Measurements from ENCODE around the gene BHLHE41. TPM values are rescaled to one million over a fixed set of nuclear protein-coding genes. Genes with fewer than 3 reads are reported as not detected.

Gene BHLHE41
- total and polyA plus RNA-seq, 3 experiments from 2014 or later, result not detected

DNA sequence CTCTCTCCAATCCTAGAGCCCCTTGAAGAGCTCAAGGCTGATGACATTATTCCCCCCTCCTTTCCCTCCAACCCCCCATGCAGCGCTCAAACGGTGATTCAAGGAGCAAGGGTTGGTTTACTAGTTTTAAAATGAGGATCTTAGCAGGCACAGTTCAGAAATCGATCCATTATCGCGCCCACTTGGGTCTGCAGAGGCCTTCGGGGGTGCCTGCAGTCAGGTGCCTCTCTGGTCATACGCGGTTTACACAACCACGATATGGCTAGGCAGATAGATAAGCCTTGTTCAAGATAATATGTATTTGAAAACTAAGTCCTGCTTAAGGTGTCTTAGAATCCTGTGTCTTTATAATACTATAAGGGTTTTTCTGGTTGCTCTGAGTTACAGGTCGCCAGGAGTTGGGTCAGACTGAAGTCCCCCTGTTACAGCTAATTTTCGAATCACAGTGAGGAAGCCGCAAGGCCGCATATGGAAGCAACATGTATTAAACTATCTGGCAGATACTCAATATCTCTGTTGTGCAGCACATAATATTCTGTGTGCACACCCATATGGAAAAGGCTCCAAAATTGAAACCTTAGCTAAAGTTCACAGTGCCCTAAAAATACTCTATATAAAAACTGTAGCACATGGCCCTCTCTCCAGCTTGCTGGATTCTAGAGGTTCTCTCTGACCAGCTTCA, 10.0 kb downstream of the BHLHE41 start:
- CTCF ChIA-PET, result no interaction called here
- no peak for DNase-seq
- peaks cover 48 to 80% of the 10 kb centered on the region in 2 donors for H3K27me3 Mint-ChIP-seq
- no peaks in the 10 kb centered on the region for H3K36me3 Mint-ChIP-seq
- Histone ChIP-seq H3K36me3 (ENCODE audit: insufficient read depth, low read length) (no peaks in the 10 kb centered on the region), H3K27ac (ENCODE audit: low read depth, low read length) (no peak overlapping the region), H3K9me3 (ENCODE audit: low read length) (no peaks in the 10 kb centered on the region), H3K27me3 (ENCODE audit: insufficient read depth, low read length, poor library complexity, severe bottlenecking) (no peaks in the 10 kb centered on the region), H3K4me3 (ENCODE audit: low read length) (peak overlapping the region; percentile 59), H3K4me1 (ENCODE audit: insufficient read depth, low read length) (peaks cover 4% of the 10 kb centered on the region)
- peak overlapping the region in 1 of 8 donors; percentile 28 for H3K27ac Mint-ChIP-seq
- peak overlapping the region; percentile 50 to 84 (median 62) for H3K4me3 Mint-ChIP-seq
- POLR2A ChIA-PET, result interaction anchor here (0.6 to 1.4 kb wide), 2 partner anchors 9 to 702 kb away, joined by 5 to 10 read pairs; no protein-coding TSS in a partner anchor
- peaks cover 8 to 13% (median 10%) of the 10 kb centered on the region in 3 donors for H3K4me1 Mint-ChIP-seq
- no peaks in the 10 kb centered on the region for H3K9me3 Mint-ChIP-seq

DNA sequence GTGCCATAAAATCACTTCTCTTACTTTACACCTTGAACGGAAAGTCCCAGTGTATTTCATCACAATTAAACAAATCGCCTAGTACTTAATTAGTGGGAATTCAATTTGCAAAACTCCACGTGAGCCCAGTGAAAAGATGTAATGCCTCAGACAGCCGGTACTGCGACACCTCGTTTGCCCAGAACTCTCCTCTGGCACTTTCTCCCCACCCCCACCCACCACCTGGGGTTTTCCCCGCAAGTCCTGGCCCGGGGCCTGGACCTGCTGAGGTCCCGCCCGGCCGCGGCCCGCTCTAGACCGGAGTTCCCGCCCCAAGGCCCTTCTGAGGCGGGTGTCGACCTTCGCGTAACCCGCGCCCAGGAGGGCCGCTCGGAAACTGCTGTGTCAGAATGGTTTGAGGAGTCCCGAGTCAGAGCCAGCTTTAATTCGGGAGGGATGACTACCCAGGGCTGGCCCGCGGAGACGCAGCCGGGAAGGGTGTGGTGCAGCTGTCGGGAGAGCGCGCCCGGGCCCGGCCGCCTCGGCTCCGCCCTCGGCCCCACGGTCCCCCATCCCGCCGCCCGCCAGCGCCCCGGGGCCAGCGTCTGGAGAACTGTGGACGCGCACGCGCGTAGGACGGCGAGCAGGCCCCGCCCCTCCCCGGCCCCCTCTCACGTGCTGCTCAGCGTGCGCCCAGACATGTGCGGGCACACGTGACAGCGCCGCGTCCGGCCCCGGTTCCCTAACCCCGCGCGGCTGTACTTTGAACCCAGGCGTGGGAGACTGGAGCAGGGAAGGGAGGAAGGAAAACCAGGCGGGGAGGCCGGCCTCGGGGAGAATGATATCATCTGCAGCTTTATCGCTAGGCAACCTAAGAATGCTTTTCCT, 10.8 kb downstream of the BHLHE41 start:
- H3K4me3 Mint-ChIP-seq, result peak overlapping the region; percentile 61 to 87 (median 69)
- POLR2A ChIA-PET, result interaction anchor here (0.6 to 1.4 kb wide), 2 partner anchors 10 to 703 kb away, joined by 5 to 10 read pairs; no protein-coding TSS in a partner anchor
- peak; percentile 26 to 69 (median 43) for DNase-seq
- Histone ChIP-seq H3K27me3 (ENCODE audit: insufficient read depth, low read length, poor library complexity, severe bottlenecking) (no peaks in the 10 kb centered on the region), H3K4me1 (ENCODE audit: insufficient read depth, low read length) (peaks cover 4% of the 10 kb centered on the region), H3K9me3 (ENCODE audit: low read length) (no peaks in the 10 kb centered on the region), H3K36me3 (ENCODE audit: insufficient read depth, low read length) (no peaks in the 10 kb centered on the region), H3K4me3 (ENCODE audit: low read length) (peak overlapping the region; percentile 59), H3K27ac (ENCODE audit: low read depth, low read length) (no peak overlapping the region)
- H3K27ac Mint-ChIP-seq, result peak overlapping the region in 3 of 8 donors; percentile 11 to 52 (median 28)
- H3K36me3 Mint-ChIP-seq, result no peaks in the 10 kb centered on the region
- peaks cover 8 to 13% (median 10%) of the 10 kb centered on the region in 3 donors for H3K4me1 Mint-ChIP-seq
- CTCF ChIA-PET, result no interaction called here
- H3K9me3 Mint-ChIP-seq, result no peaks in the 10 kb centered on the region
- H3K27me3 Mint-ChIP-seq, result peaks cover 44 to 72% of the 10 kb centered on the region in 2 donors

DNA sequence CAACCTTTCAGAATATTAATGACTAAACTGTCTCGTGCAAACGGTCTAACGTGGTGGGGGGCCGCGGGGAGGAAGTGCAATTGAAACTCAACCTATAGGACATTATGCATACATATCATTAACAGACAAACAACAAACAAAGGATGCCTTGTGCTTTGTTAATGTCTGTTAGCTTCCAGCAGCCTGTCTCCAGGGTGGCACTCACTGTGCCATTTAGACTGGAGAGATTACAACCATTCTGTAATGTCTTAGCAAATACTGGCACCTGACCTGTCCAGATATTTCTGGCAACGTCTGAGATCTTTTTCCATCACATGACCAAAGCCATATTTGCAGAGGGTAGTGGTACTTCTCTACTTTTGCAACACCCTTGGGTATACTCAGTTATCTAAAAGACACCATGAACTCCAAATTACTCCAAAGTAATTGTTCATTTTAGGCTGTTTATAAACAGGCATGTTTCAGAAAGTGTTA, 11.6 kb downstream of the BHLHE41 start:
- H3K27ac ChIP-seq (ENCODE audit: low read depth, low read length), result no peak overlapping the region
- H3K9me3 ChIP-seq (ENCODE audit: low read length), result no peaks in the 10 kb centered on the region
- peaks cover 41 to 67% of the 10 kb centered on the region in 2 donors for H3K27me3 Mint-ChIP-seq
- ChIA-PET CTCF (no interaction called here), POLR2A (no interaction called here)
- H3K4me1 ChIP-seq (ENCODE audit: insufficient read depth, low read length), result peaks cover 4% of the 10 kb centered on the region
- peak overlapping the region in 5 of 7 donors; percentile 39 to 87 (median 69) for H3K4me3 Mint-ChIP-seq
- no peaks in the 10 kb centered on the region for H3K9me3 Mint-ChIP-seq
- no peaks in the 10 kb centered on the region for H3K36me3 Mint-ChIP-seq
- peaks cover 8 to 13% (median 10%) of the 10 kb centered on the region in 3 donors for H3K4me1 Mint-ChIP-seq
- H3K4me3 ChIP-seq (ENCODE audit: low read length), result no peak overlapping the region
- H3K27ac Mint-ChIP-seq, result no peak overlapping the region
- no peaks in the 10 kb centered on the region for H3K36me3 ChIP-seq (ENCODE audit: insufficient read depth, low read length)
- no peak for DNase-seq
- no peaks in the 10 kb centered on the region for H3K27me3 ChIP-seq (ENCODE audit: insufficient read depth, low read length, poor library complexity, severe bottlenecking)

DNA sequence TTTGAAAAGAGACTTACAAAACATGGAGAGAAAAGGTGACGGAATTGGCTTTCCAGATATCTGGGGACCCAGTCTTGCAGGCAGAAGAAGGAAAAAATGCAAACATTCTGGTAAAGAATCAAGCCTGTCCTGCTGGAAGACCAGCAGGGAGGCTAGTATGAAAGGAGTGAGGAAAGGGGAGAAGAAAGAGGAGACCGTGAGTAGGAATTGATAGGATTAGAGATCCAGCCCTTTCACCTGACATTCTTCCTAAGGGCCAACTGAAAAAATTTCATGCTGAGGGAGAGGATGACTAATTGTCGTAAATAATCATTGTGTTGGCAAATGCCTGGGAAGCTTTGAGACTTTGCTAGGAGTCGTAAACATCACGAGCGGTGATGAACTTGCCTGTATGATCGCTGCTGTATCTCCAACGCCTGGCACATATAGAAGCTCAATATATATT, 12.1 kb downstream of the BHLHE41 start:
- Histone ChIP-seq H3K4me3 (ENCODE audit: low read length) (no peak overlapping the region), H3K9me3 (ENCODE audit: low read length) (no peaks in the 10 kb centered on the region), H3K27ac (ENCODE audit: low read depth, low read length) (no peak overlapping the region), H3K27me3 (ENCODE audit: insufficient read depth, low read length, poor library complexity, severe bottlenecking) (no peaks in the 10 kb centered on the region), H3K36me3 (ENCODE audit: insufficient read depth, low read length) (no peaks in the 10 kb centered on the region), H3K4me1 (ENCODE audit: insufficient read depth, low read length) (peaks cover 4% of the 10 kb centered on the region)
- Mint-ChIP-seq H3K27ac (peak overlapping the region in 1 of 8 donors; percentile 15), H3K4me3 (peak overlapping the region in 4 of 7 donors; percentile 8 to 69 (median 38)), H3K36me3 (no peaks in the 10 kb centered on the region), H3K4me1 (peaks cover 8 to 13% (median 10%) of the 10 kb centered on the region in 3 donors), H3K9me3 (no peaks in the 10 kb centered on the region), H3K27me3 (peaks cover 36 to 67% of the 10 kb centered on the region in 2 donors)
- POLR2A ChIA-PET, result no interaction called here
- CTCF ChIA-PET, result no interaction called here
- no peak for DNase-seq

DNA sequence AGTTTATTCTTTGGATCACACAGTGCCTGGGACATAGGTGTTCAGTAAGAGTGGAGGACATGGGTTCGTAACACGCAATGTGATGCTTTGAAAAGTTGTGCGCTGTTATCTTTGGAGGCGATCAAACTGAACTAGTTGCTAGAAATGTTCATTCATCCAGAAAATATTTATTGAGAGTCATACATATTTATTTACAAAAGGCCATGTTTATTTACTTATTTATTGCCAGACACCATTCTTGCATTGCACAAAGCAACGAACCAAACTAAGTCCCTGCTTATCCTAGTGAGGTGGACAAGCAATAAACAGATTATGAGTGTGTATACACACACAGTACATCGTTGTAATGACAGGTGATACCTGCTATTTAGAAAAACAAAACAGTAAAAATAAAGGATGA, 12.6 kb downstream of the BHLHE41 start:
- H3K27me3 ChIP-seq (ENCODE audit: insufficient read depth, low read length, poor library complexity, severe bottlenecking), result no peaks in the 10 kb centered on the region
- H3K4me1 Mint-ChIP-seq, result peaks cover 8 to 13% (median 10%) of the 10 kb centered on the region in 3 donors
- H3K4me3 Mint-ChIP-seq, result peak overlapping the region in 1 of 7 donors; percentile 8
- no peak overlapping the region for H3K27ac ChIP-seq (ENCODE audit: low read depth, low read length)
- ChIA-PET POLR2A (no interaction called here), CTCF (no interaction called here)
- H3K36me3 ChIP-seq (ENCODE audit: insufficient read depth, low read length), result no peaks in the 10 kb centered on the region
- no peaks in the 10 kb centered on the region for H3K9me3 Mint-ChIP-seq
- peaks cover 4% of the 10 kb centered on the region for H3K4me1 ChIP-seq (ENCODE audit: insufficient read depth, low read length)
- no peaks in the 10 kb centered on the region for H3K36me3 Mint-ChIP-seq
- peaks cover 31 to 64% of the 10 kb centered on the region in 2 donors for H3K27me3 Mint-ChIP-seq
- no peaks in the 10 kb centered on the region for H3K9me3 ChIP-seq (ENCODE audit: low read length)
- H3K27ac Mint-ChIP-seq, result no peak overlapping the region
- no peak overlapping the region for H3K4me3 ChIP-seq (ENCODE audit: low read length)
- no peak for DNase-seq

DNA sequence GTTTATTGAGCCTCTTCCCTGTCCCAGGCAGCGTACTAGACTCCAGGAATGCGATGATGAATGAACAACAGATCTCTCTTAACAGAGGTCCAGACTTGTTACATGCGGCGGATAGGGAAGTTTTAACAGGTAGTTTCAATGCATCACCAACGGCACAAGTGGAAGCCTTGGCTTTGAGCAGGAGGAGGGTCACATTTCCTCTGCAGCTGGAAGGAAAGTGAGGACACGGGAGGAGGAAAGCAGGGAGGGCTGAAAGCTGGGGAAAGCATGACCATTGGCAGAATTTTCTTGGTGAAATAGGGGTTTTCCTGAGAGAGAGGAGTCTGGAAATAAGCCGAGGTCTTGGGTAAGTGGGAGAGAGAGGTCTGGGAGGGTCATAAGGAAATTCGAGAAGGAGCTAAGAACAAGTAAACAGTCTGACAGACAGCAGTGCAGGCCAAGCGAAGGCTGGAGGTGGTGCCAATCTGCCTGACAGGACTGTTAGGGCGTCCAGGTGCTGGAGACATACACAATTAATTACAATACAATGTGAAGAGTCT, 15.4 kb downstream of the BHLHE41 start:
- Mint-ChIP-seq H3K27ac (peak overlapping the region in 1 of 8 donors; percentile 70), H3K36me3 (no peaks in the 10 kb centered on the region), H3K27me3 (peaks cover 29 to 49% of the 10 kb centered on the region in 2 donors), H3K4me3 (no peak overlapping the region), H3K4me1 (peaks cover 4 to 9% (median 8%) of the 10 kb centered on the region in 3 donors), H3K9me3 (no peaks in the 10 kb centered on the region)
- Histone ChIP-seq H3K9me3 (ENCODE audit: low read length) (no peaks in the 10 kb centered on the region), H3K27ac (ENCODE audit: low read depth, low read length) (no peak overlapping the region), H3K27me3 (ENCODE audit: insufficient read depth, low read length, poor library complexity, severe bottlenecking) (peaks cover 3% of the 10 kb centered on the region), H3K36me3 (ENCODE audit: insufficient read depth, low read length) (no peaks in the 10 kb centered on the region), H3K4me1 (ENCODE audit: insufficient read depth, low read length) (peaks cover 4% of the 10 kb centered on the region), H3K4me3 (ENCODE audit: low read length) (no peak overlapping the region)
- DNase-seq, result no peak
- ChIA-PET CTCF (no interaction called here), POLR2A (no interaction called here)

DNA sequence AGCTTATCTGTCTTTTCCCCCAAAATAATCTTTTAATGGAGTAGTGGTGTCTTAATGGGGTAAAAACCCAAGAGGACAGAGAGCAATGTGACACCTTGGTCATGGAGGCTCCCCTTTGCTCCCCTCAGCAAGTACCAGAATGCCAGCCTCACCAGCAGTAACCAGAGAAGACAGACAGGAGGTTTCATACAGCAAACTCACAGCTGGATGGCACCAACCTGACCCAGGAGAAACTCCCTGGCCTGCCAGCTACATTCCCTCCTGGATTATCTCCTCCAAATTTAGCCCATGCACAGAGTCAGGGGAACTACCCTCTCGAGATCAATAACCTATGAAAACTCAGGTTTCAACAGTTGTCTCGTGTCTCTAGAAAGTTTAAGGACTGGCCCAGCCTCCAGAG, 15.9 kb downstream of the BHLHE41 start:
- no peaks in the 10 kb centered on the region for H3K36me3 Mint-ChIP-seq
- H3K27me3 Mint-ChIP-seq, result peaks cover 28 to 52% of the 10 kb centered on the region in 2 donors

More for the DNA sequence above, 15.9 kb downstream of the BHLHE41 start:
- Histone ChIP-seq H3K4me3 (ENCODE audit: low read length) (no peak overlapping the region), H3K27me3 (ENCODE audit: insufficient read depth, low read length, poor library complexity, severe bottlenecking) (peaks cover 3% of the 10 kb centered on the region), H3K4me1 (ENCODE audit: insufficient read depth, low read length) (peaks cover 3% of the 10 kb centered on the region), H3K27ac (ENCODE audit: low read depth, low read length) (no peak overlapping the region), H3K36me3 (ENCODE audit: insufficient read depth, low read length) (no peaks in the 10 kb centered on the region), H3K9me3 (ENCODE audit: low read length) (no peaks in the 10 kb centered on the region)
- Mint-ChIP-seq H3K9me3 (no peaks in the 10 kb centered on the region), H3K4me1 (peaks cover 4 to 8% (median 8%) of the 10 kb centered on the region in 3 donors), H3K27ac (no peak overlapping the region), H3K4me3 (peak overlapping the region in 1 of 7 donors; percentile 34)
- no peak for DNase-seq
- CTCF ChIA-PET, result interaction anchor here (1.1 kb wide), 1 partner anchor 12 kb away, joined by 4 read pairs; no protein-coding TSS in a partner anchor
- POLR2A ChIA-PET, result no interaction called here

Measured in CD8-positive, alpha-beta memory T cell (primary cell).